Fibroblast of lung (primary cell): ENCODE data around the gene LSMEM2. TPM values are rescaled to one million over a fixed set of nuclear protein-coding genes. Genes with fewer than 3 reads are reported as not detected.

Experiments
- DNase-seq, 2 donors: peaks; one replicate each; pipeline versions ENCODE4 v3.0.0 to v3.0.0-alpha.2; 2010; ENCODE audit warnings: low read depth in 2 of 2
- H2AFZ ChIP-seq: 2 replicates; pipeline ENCODE4 v1.5.1; 2012; ENCODE audit warnings: low read length, control low read depth, inconsistent platforms
- H3K27ac ChIP-seq: 2 replicates; pipeline ENCODE4 v1.5.1; 2011; ENCODE audit warnings: low read length, control low read depth; ENCODE audit not compliant: insufficient read depth
- H3K27me3 ChIP-seq: 2 replicates; pipeline ENCODE4 v1.5.1; 2011; ENCODE audit warnings: mild to moderate bottlenecking, low read length; ENCODE audit not compliant: control insufficient read depth, insufficient read depth
- H3K36me3 ChIP-seq: 2 replicates; pipeline ENCODE4 v1.5.1; 2011; ENCODE audit warnings: low read length; ENCODE audit not compliant: control insufficient read depth, insufficient read depth
- H3K4me1 ChIP-seq: 2 replicates; pipeline ENCODE4 v1.5.1; 2011; ENCODE audit warnings: low read length; ENCODE audit not compliant: control insufficient read depth, insufficient read depth; ENCODE audit errors: extremely low read depth
- H3K4me2 ChIP-seq: 2 replicates; pipeline ENCODE4 v1.5.1; 2011; ENCODE audit warnings: low read length, control low read depth; ENCODE audit not compliant: insufficient read depth; ENCODE audit errors: extremely low read depth
- H3K4me3 ChIP-seq, 4 experiments: fragments of 200-600 bp in 1 of 4; sonication (generic) in 1 of 4; replicated peaks in 1 of 4; 2 replicates each; pipeline ENCODE4 v1.5.1; 2011 to 2016; ENCODE audit warnings: low read length in 4 of 4, low read depth in 3 of 4, mild to moderate bottlenecking in 3 of 4, control low read depth in 2 of 4, inconsistent platforms in 1 of 4, mixed read lengths in 1 of 4; ENCODE audit not compliant: insufficient read depth in 1 of 4; ENCODE audit errors: control extremely low read depth in 1 of 4
- H3K79me2 ChIP-seq: 2 replicates; pipeline ENCODE4 v1.5.1; 2012; ENCODE audit warnings: mild to moderate bottlenecking, low read length, inconsistent platforms; ENCODE audit not compliant: control insufficient read depth, insufficient read depth
- H3K9ac ChIP-seq: 2 replicates; pipeline ENCODE4 v1.5.1; 2011; ENCODE audit warnings: mild to moderate bottlenecking, low read length, control low read depth; ENCODE audit not compliant: insufficient read depth
- H3K9me3 ChIP-seq: 2 replicates; pipeline ENCODE4 v1.5.1; 2012; ENCODE audit warnings: low read depth, low read length; ENCODE audit not compliant: control insufficient read depth, insufficient read depth
- H4K20me1 ChIP-seq: 2 replicates; pipeline ENCODE4 v1.5.1; 2011; ENCODE audit warnings: low read length; ENCODE audit not compliant: control insufficient read depth, insufficient read depth; ENCODE audit errors: extremely low read depth
- EZH2 ChIP-seq: IDR thresholded peaks from 2 replicates; pipeline ENCODE4 v1.5.1; 2012; ENCODE audit warnings: low read length, control low read depth, mild to moderate bottlenecking; ENCODE audit errors: missing control alignments
- polyA plus RNA-seq, 2 donors: library from polyadenylated mRNA; depleted of rRNA in 1 of 2; stranded (reverse) in 1 of 2; unstranded in 1 of 2; fragments of >200 nt; gene quantifications; 2 replicates each; pipeline ENCODE4 v1.2.1, GENCODE V29; 2011 to 2012; ENCODE audit warnings: missing spikeins in 1 of 2
- total RNA-seq: library from RNA; depleted of rRNA; stranded (reverse); fragments of >200 nt; gene quantifications from 2 replicates; pipeline ENCODE4 v1.2.1, GENCODE V29; 2014
- TF ChIP-seq, protein P1 (sequence below), 2 donors: IDR thresholded peaks in 1 of 2; conservative IDR thresholded peaks in 1 of 2; 1 replicate in 1 of 2; 2 replicates in 1 of 2; pipeline ENCODE4 v1.5.1; 2011 to 2012; ENCODE audit warnings: low read length in 2 of 2, control low read depth in 1 of 2, inconsistent platforms in 1 of 2, low read depth in 1 of 2, mild to moderate bottlenecking in 1 of 2

Gene LSMEM2
- total and polyA plus RNA-seq, 2 donors (not counting 1 experiment from before 2014, with no cell fraction given), result not detected

DNA sequence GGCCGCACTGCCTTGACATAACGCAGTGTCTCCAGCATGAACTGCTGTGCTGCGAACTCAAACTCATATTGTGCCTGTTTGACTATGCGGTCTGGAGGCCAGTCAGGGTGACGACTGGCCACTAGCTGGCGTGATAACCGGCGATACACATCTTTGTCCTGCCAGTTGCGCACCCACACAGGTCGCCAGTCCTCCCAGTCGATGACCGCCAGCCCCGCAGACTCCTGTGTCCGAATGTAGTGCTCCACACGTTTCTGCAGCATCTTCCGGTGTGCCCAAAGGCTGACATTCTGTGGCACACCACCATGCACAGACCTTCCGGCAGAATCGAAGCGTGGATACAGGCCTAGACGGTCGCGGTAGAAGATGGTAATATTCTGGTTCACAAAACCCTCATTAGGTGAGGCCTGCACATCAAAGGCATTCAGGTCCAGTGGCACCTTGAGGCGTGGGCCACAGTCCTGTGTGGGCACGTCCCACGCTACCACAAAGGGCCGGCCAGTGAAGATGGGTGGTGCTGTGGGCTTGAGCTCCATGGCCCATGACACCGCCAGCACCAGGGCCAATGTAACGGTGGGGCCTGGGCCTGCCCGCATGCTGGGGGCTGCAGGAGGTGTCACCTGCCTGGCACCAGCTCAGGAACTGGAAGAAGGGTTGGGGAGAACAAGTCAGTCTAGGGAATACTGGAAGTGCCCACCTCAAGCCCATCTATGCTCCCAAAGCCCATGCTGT, 41.2 kb downstream of the LSMEM2 start:
- Histone ChIP-seq H3K27ac (no peak overlapping the region), H2AFZ (no peak overlapping the region), H3K9me3 (no peaks in the 10 kb centered on the region), H3K27me3 (no peaks in the 10 kb centered on the region), H3K4me2 (peak overlapping the region; percentile 87), H3K36me3 (peaks cover 18% of the 10 kb centered on the region), H4K20me1 (no peaks in the 10 kb centered on the region), H3K4me3 (peak overlapping the region; percentile 64 to 84 (median 68)), H3K9ac (no peak overlapping the region), H3K4me1 (peaks cover 7% of the 10 kb centered on the region), H3K79me2 (peaks cover 23% of the 10 kb centered on the region)
- TF ChIP-seq EZH2, result no peak
- TF ChIP-seq, protein P1, sequence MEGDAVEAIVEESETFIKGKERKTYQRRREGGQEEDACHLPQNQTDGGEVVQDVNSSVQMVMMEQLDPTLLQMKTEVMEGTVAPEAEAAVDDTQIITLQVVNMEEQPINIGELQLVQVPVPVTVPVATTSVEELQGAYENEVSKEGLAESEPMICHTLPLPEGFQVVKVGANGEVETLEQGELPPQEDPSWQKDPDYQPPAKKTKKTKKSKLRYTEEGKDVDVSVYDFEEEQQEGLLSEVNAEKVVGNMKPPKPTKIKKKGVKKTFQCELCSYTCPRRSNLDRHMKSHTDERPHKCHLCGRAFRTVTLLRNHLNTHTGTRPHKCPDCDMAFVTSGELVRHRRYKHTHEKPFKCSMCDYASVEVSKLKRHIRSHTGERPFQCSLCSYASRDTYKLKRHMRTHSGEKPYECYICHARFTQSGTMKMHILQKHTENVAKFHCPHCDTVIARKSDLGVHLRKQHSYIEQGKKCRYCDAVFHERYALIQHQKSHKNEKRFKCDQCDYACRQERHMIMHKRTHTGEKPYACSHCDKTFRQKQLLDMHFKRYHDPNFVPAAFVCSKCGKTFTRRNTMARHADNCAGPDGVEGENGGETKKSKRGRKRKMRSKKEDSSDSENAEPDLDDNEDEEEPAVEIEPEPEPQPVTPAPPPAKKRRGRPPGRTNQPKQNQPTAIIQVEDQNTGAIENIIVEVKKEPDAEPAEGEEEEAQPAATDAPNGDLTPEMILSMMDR (conservative IDR thresholded peaks at IDR 0.05 in 1 of 2, IDR thresholded peaks at IDR 0.05 in 1 of 2; ENCODE audit: low read depth in 1 of 2, low read length in 2 of 2), result no peak
- DNase-seq, result no peak

DNA sequence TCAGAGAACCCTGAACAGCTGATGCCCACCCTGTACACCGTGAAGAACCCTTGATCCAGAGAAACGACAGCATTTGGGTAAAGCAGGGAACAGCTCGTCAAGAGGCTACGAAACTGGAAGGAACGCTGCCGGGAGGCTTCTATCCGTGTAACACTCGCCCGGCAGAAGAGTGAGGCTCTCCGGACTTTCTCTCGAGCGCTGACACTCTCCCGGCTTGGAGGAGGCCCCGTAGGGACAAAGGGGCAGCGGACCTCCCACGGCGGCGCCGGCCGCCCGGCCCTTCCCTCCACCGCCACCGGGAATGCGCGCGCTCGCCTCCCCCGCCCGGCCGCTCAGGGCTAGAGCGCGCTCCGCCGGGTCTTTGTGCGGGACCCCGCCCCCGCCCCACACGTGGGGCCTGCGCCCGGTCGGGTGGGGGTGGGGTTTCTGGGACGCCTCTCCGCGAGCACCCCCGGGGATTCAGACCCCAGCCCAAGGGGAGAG, 42.0 kb downstream of the LSMEM2 start:
- no peaks in the 10 kb centered on the region for H3K9me3 ChIP-seq
- H3K27me3 ChIP-seq, result no peaks in the 10 kb centered on the region
- peaks cover 7% of the 10 kb centered on the region for H3K4me1 ChIP-seq
- TF ChIP-seq EZH2, result no peak
- TF ChIP-seq, protein P1 (conservative IDR thresholded peaks at IDR 0.05 in 1 of 2, IDR thresholded peaks at IDR 0.05 in 1 of 2; ENCODE audit: low read depth in 1 of 2, low read length in 2 of 2), result no peak
- H3K4me3 ChIP-seq, result peak overlapping the region; percentile 64 to 84 (median 68)
- peaks cover 23% of the 10 kb centered on the region for H3K79me2 ChIP-seq
- H4K20me1 ChIP-seq, result no peaks in the 10 kb centered on the region
- peak; percentile 65 for DNase-seq
- peaks cover 19% of the 10 kb centered on the region for H3K36me3 ChIP-seq
- peak overlapping the region; percentile 87 for H3K4me2 ChIP-seq
- H3K27ac ChIP-seq, result peak overlapping the region; percentile 99
- peak overlapping the region; percentile 99 for H3K9ac ChIP-seq
- no peak overlapping the region for H2AFZ ChIP-seq

DNA sequence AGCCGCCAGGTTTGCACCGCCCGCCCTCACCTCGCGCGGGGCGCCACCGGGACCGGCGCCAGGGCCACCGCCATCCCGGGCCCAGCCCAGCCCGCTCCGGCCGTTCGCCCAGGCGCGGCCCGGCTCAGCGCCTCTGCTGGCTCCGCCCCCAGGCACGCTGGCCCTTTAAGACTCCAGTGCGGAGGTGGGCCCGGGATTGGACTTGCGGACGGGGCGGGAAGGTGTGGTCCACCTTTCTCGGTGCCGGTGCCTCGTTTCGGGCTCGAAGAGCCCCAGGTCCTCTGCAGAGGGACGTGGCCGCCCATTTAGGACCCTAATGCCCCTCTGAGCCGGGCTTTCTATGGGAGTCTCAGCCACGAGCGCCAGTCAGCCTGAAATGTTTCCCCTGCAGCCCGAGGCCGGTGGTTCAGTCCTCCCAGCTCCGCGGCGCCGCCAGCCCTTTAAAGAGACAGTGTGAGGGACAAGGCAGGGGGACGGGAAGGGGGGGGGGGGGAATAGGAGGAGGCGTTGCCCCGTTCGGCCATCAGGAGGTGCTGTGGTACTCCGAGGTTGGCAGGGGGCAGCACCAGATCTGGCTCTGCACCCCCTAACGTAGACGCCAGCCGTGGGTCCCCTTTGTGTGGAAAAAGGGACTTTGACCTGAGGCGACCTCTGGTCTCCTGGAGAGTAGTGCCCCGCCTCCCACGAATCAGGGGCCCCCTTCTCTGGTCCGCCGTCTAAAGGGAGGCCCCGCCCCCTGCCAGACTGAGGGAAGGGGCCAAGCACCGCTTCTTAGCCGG, 42.6 kb downstream of the LSMEM2 start:
- Histone ChIP-seq H3K4me3 (peak overlapping the region; percentile 64 to 69 (median 66)), H3K79me2 (peaks cover 23% of the 10 kb centered on the region), H3K27ac (peak overlapping the region; percentile 99), H3K4me2 (peak overlapping the region; percentile 69), H3K9ac (peak overlapping the region; percentile 99), H3K9me3 (no peaks in the 10 kb centered on the region), H4K20me1 (no peaks in the 10 kb centered on the region), H3K27me3 (no peaks in the 10 kb centered on the region), H3K36me3 (peaks cover 19% of the 10 kb centered on the region), H3K4me1 (peaks cover 7% of the 10 kb centered on the region), H2AFZ (peak overlapping the region; percentile 95)
- TF ChIP-seq, protein P1 (conservative IDR thresholded peaks at IDR 0.05 in 1 of 2, IDR thresholded peaks at IDR 0.05 in 1 of 2; ENCODE audit: low read depth in 1 of 2, low read length in 2 of 2), result peak; percentile 11 to 41
- TF ChIP-seq EZH2, result no peak
- DNase-seq, result peak; percentile 88 to 89
